Measurements from ENCODE around the gene SLC25A26.

Gene SLC25A26

GRCh38 chr3:66228707-66229106, 7.9 kb downstream of the SLC25A26 start:
- DNase-seq (ENCODE audit: low read depth, low spot score) = no peak
- TF ChIP-seq CTCF (IDR thresholded peaks at IDR 0.05; ENCODE audit: insufficient read depth, low read length, missing control alignments) = no peak
- CTCF ChIA-PET = no interaction called here
- H3K4me3 ChIP-seq (ENCODE audit: low read depth, low read length) = no peak overlapping the region
- POLR2A ChIA-PET = no interaction called here

- H3K4me3 ChIP-seq (ENCODE audit: low read depth, low read length) = no peak overlapping the region
- ChIA-PET POLR2A (no interaction called here), CTCF (no interaction called here)
- no peak for DNase-seq (ENCODE audit: low read depth, low spot score)
- no peak for TF ChIP-seq CTCF (IDR thresholded peaks at IDR 0.05; ENCODE audit: insufficient read depth, low read length, missing control alignments)
Measured at GRCh38 chr3:66229931-66230330, 9.1 kb downstream of the SLC25A26 start.

GRCh38 chr3:66233033-66233432, 12.2 kb downstream of the SLC25A26 start:
- ChIA-PET CTCF (no interaction called here), POLR2A (no interaction called here)
- no peak for TF ChIP-seq CTCF (IDR thresholded peaks at IDR 0.05; ENCODE audit: insufficient read depth, low read length, missing control alignments)
- DNase-seq (ENCODE audit: low read depth, low spot score) = no peak
- H3K4me3 ChIP-seq (ENCODE audit: low read depth, low read length) = no peak overlapping the region

- ChIA-PET CTCF (interaction anchor here (1.1 to 1.9 kb wide), 6 partner anchors 13 to 563 kb away, joined by 3 to 8 read pairs (median 6); partner anchors contain the start of gene SLC25A26), POLR2A (no interaction called here)
Measured at GRCh38 chr3:66236281-66236680, 15.5 kb downstream of the SLC25A26 start.

GRCh38 chr3:66237552-66237951, 16.8 kb downstream of the SLC25A26 start:
- H3K4me3 ChIP-seq (ENCODE audit: low read depth, low read length) = no peak overlapping the region
- no peak for DNase-seq (ENCODE audit: low read depth, low spot score)
- no peak for TF ChIP-seq CTCF (IDR thresholded peaks at IDR 0.05; ENCODE audit: insufficient read depth, low read length, missing control alignments)
- ChIA-PET POLR2A (no interaction called here), CTCF (interaction anchor here (1.4 to 1.9 kb wide), 3 partner anchors 16 to 565 kb away, joined by 4 to 5 read pairs (median 4); no protein-coding TSS in a partner anchor)

More at GRCh38 chr3:66236281-66236680, 15.5 kb downstream of the SLC25A26 start:
- no peak for TF ChIP-seq CTCF (IDR thresholded peaks at IDR 0.05; ENCODE audit: insufficient read depth, low read length, missing control alignments)
- no peak overlapping the region for H3K4me3 ChIP-seq (ENCODE audit: low read depth, low read length)
- DNase-seq (ENCODE audit: low read depth, low spot score) = no peak

- TF ChIP-seq CTCF (IDR thresholded peaks at IDR 0.05; ENCODE audit: insufficient read depth, low read length, missing control alignments) = no peak
- no peak for DNase-seq (ENCODE audit: low read depth, low spot score)
Measured at GRCh38 chr3:66239513-66240123, 18.8 kb downstream of the SLC25A26 start.

More at GRCh38 chr3:66239513-66240123, 18.8 kb downstream of the SLC25A26 start:
- no peak overlapping the region for H3K4me3 ChIP-seq (ENCODE audit: low read depth, low read length)
- ChIA-PET POLR2A (no interaction called here), CTCF (interaction anchor here (0.5 to 0.8 kb wide), 2 partner anchors 17 to 97 kb away, joined by 3 to 4 read pairs; no protein-coding TSS in a partner anchor)
